ENCODE measurements around the gene KCNJ15.
"Not testable (repeated sequence)": the region's sequence is repeated elsewhere in the genome, so short reads cannot be mapped to it uniquely, and the experiment has no call there.

KCNJ15 gene

GRCh38 chr21:38256599-38257302 lies at the start of gene KCNJ15:
KCNJ15 (plus strand) TSS chr21:38256991; CDS start chr21:38299262, 42,271 bp downstream.
- DNase-seq (ENCODE audit: low read depth, low spot score), result no peak

GRCh38 chr21:38208118-38208517 lies 48.7 kb upstream of the KCNJ15 start:
- DNase-seq (ENCODE audit: low read depth, low spot score), result no peak

DNA sequence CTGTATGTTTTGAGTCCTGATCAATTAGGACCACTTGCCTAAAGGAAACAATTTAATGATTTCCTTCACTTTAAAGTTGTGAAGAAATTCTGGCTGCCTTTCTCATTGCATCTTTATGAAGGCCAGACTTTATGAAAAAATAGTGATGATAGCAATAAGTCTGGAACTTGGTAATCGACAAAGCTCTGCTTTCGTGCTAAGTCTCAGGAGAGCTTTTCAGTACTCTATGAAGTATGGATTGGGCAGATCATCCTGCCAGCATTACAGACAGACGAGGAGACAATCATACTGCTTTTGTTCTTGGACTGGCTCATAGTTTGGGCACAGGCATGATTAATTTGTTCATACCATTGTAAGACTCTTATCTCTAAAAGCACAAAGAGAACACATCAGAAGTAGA lies 45.5 kb upstream of the KCNJ15 start:
- no peak for DNase-seq (ENCODE audit: low read depth, low spot score)

- no peak for DNase-seq (ENCODE audit: low read depth, low spot score)
These were observed 44.1 kb upstream of the KCNJ15 start for GRCh38 chr21:38212706-38213105.

- DNase-seq (ENCODE audit: low read depth, low spot score), result peak; percentile 46
These were observed 37.7 kb upstream of the KCNJ15 start for GRCh38 chr21:38219049-38219628.

- no peak for DNase-seq (ENCODE audit: low read depth, low spot score)
These were observed 36.5 kb upstream of the KCNJ15 start for GRCh38 chr21:38220270-38220737.

- no peak for DNase-seq (ENCODE audit: low read depth, low spot score)
These were observed 35.2 kb upstream of the KCNJ15 start for GRCh38 chr21:38221594-38221993.

- DNase-seq (ENCODE audit: low read depth, low spot score), result no peak
These were observed 32.8 kb upstream of the KCNJ15 start for GRCh38 chr21:38223893-38224540.

DNA sequence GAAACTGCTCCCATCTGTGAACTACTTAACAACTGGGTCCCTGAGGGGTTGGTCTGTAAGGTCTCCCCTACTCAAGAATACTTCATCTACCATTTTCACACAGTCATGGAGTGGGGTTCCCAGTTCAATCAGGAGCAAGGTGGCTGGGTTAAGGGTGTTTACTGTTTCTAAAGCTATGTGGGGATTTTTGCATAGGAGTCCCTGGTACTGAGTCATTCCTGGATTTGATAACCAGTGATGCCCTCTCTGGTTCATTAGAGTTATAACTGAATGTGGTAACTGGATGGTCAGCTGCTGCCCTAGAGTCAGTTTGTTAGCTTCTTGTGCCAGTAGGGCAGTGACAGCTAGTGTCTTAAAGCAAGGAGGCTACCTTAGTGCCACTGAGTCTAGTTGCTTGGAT lies 29.4 kb upstream of the KCNJ15 start:
- DNase-seq (ENCODE audit: low read depth, low spot score), result no peak

DNA sequence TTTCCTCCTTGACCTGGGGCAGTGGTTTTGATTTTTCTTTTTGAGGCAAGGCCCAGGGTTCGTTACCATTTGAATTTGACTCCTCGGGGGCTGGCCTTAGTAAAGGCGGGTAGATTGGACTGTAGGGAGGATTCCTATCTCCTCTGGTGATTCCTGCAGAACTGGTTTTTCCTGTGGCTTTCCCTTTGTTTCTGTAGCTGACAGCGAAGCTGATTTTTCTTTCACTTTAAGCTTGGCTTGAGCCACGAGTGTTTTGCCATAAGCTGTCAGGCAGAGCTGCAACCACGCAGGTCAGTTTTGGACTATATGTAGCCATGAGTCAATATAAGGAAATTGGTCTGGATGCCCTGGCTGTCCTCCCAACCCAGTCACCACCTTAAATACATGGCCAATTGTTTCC lies 28.7 kb upstream of the KCNJ15 start:
- DNase-seq (ENCODE audit: low read depth, low spot score), result no peak

- no peak for DNase-seq (ENCODE audit: low read depth, low spot score)
These were observed 28.3 kb upstream of the KCNJ15 start for GRCh38 chr21:38228537-38228936.

GRCh38 chr21:38229260-38229877 lies 27.4 kb upstream of the KCNJ15 start:
- no peak for DNase-seq (ENCODE audit: low read depth, low spot score)

GRCh38 chr21:38234395-38235142 lies 22.2 kb upstream of the KCNJ15 start:
- DNase-seq (ENCODE audit: low read depth, low spot score), result no peak

GRCh38 chr21:38235251-38235650 lies 21.5 kb upstream of the KCNJ15 start:
- not testable (repeated sequence) for DNase-seq (ENCODE audit: low read depth, low spot score)

DNA sequence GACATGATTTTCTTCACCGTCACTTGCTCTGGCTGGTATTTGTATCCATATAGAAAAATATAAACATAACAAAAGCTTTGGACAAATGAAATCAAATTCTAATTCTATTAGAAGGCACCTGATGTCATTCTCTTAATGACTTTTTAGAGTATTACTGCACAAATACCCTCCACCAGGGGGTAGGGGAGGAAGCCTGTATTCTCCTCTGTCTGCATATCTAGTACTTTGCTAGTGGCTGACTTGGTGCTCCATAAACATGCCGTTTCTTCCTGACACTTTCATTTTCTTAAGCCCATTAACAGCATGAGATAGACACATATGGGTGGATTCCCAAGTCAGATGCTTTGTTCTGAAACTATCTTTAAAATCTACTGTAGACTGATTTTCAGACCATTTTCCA lies 20.6 kb upstream of the KCNJ15 start:
- DNase-seq (ENCODE audit: low read depth, low spot score), result no peak

DNA sequence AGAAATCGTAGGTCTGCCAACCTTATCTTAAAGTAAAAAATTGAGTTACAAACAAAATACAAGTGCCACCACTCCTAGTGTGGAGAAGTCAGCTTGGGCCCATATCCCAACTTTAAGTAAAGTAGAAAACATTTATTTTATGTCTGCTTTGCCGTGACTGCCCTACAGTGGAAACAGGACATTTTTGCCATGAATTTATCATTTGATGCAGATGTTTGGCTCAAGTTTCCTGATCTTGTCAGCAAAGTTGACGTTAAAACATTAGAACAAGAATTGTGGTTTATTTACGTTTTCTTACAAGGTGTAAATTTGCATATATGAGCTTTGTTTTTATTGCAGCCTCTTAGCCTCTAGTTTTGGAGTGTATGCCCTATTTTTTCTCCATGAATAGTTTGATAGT lies 17.1 kb upstream of the KCNJ15 start:
- no peak for DNase-seq (ENCODE audit: low read depth, low spot score)

DNA sequence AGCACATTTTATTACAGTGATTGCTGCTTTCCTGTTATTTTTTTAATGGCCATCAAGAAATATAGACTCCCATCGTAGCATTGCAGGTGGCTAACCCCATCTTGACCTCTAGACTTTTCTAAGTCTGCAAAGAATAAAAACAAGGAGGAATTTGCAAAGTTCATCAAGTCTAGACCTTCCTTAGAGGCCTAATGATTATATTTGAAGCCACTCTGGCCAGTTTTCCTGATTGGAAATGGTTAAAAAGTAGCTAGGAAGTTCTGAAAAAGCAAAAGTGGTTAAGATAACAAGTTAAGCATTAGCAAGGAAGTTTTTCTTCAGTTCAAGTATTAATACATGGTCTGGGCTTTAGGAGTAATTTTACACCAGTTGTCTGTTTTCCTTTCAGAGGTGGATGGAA lies 16.7 kb upstream of the KCNJ15 start:
- DNase-seq (ENCODE audit: low read depth, low spot score), result no peak

- DNase-seq (ENCODE audit: low read depth, low spot score), result no peak
These were observed 15.6 kb upstream of the KCNJ15 start for GRCh38 chr21:38241029-38241740.

DNA sequence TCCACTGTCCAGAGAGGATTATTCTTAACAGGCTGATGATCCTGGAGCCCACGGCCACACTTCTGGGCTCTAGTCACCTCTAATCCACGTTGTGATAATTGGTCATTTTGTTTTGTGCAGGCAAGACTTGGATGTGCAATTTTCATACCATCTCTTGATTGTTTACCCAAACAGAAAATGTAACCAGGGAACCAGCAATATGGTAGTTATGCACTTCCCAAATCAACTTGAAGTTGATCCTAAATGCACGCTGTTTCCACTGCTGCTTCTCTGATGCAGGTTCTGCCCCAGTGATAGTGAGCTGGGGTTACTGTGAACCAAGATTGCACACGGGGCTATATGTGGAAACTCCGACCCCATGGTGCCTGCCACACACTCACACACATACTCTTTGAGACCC lies 14.7 kb upstream of the KCNJ15 start:
- DNase-seq (ENCODE audit: low read depth, low spot score), result no peak

- DNase-seq (ENCODE audit: low read depth, low spot score), result no peak
These were observed 12.9 kb upstream of the KCNJ15 start for GRCh38 chr21:38243732-38244406.

DNA sequence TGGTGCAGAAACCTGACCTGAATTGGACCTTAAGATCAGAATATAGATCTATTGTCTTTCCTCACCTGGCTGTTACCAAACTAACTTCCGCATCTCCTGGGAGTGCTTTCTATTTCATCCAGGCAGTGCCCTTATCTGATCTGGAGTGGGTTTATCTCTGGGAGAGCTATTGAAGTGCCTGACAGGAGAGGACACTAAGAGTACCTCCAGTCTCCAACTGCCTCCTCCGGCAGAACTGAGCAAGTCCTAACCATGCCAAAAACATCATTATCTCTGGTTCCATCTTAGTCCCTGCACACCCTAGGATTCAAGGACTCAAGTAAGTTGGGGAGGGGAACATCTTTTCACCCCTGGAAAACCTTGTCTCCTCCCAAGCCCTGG lies 12.4 kb upstream of the KCNJ15 start:
- DNase-seq (ENCODE audit: low read depth, low spot score), result no peak
